ENCODE results near the gene CNTNAP2.
A peak's percentile ranks its signal among the peaks of the same experiment; 100 is the strongest.

CNTNAP2 gene

DNA sequence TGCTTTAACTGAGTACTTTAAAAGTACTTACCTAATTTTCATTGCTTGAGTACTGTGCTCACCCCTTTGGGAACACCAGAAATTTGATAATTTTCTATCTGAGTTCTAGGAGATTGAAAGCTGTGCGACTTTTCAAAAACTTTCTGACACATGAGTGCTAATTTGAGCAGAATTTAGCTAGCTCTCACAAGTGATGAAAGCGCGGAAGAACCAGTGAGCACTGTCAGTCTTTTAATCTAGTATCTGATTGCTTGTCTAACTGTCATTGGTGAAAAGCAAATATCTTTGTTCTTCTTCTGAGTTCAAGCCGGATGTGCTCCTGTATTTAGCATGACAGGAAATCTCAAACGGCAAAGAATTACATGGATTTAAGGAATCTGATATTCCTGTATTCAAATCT, 899.4 kb downstream of the CNTNAP2 start:
- no peak for DNase-seq (ENCODE audit: low spot score)

DNA sequence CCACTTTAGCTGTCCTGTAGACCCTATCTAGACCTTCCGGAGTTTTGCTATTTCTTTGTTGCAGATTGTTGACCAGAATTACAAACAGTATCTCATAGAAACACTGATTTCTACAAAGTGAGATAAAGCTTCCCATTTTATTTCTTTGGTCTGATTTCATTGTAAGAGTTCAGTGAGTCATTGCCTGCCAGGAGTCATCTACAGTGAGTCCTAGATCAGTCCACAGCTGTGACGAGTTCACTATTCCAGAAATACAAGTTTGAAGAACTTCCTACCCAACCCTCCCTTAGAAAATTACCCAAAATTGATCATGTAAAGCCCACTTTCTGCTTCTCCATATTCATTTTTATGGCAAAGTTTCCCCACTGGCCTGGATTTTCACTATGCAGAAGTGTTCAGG, 905.5 kb downstream of the CNTNAP2 start:
- DNase-seq (ENCODE audit: low spot score): peak; percentile 6

DNA sequence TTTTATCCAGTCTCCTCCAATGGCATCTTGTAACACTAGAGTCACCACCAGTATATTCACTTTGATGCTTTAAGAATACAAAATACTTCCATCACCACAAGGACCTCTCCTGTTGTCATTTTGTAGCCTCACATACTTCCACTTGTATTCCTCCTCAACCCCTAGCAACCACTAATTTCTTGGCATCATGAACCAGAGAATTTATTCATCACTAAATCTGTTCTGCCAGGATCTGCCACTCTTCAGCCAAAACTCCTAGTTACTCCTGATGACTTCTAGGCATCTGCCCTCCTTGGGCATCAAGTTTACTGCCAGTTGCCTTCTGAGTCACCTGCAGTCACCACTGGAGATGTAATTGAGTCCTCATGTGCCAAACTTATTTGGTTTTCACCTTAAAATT, 906.8 kb downstream of the CNTNAP2 start:
- no peak for DNase-seq (ENCODE audit: low spot score)

DNA sequence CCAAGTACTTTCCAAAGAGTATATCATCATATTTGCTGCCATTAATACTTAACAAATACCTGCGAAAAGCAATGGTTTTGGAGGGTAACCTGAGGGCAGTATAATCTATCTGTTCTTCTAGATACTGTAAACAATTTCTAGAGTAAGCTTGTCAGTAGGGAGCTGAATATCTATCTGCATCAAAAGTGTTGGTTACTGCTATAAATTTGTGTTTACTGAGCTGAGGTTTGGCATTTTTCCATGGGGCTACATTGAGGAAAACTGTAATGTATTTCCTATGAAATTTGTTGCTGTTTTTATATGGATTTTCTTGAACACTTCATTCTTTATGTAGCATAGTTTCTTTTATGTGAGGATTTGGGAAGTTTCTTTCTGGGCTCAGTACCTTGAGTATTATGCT, 913.4 kb downstream of the CNTNAP2 start:
- DNase-seq (ENCODE audit: low spot score): no peak

DNA sequence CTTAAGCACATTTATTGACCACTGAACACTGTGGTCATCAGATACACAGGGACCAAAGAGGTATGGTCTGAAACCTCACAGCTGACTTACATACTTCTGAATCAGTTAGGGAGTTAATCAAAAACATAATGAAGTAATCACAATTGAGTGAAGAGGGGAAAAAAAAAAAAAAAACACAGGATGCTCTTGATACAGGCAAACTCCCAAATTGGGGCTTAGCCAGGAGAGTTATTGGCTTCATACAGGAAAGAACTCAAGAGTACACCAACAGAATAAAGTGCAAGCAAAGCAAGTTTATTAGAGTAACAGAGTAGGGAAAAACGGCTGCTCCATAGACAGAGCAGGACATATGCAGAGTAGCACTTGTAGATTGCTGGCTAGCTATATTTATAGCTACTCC, 917.0 kb downstream of the CNTNAP2 start:
- no peak for DNase-seq (ENCODE audit: low spot score)

DNA sequence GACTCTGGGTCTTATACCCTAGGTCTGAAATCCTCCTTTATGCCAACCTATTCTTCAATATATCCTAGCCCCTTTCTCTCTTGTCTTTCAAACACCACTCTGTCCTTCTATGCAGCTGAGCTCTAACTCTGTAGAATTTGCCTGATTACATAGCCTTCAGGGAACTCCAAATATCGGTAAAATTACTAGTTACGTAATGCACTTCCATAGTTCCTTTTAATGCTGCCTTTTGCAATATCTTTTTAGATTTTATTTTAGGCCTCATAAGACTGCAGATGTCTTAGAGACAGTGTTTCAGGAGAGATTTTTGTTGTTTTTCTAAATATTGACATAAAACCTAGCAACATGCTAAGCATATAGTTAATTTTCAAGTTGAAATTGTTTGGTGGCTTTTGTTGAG, 924.8 kb downstream of the CNTNAP2 start:
- no peak for DNase-seq (ENCODE audit: low spot score)

DNA sequence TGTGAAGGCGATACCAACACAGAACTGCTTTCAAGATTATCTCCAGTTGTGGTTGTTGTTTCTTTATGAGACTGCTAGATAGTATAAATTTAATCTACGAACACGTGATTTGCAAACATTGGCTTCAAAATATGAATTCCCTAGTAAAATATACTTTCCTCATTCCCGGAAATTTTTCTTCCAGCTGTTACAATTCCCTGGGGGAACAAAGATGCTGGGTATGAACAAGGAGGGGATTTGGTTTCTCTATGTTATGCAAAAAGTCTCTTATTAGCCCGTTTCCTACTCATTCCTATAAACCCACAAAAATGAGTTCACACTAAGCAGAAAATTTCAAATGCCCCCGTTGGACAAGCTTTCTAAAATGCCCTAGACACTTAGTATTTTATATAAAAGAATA, 928.3 kb downstream of the CNTNAP2 start:
- no peak for DNase-seq (ENCODE audit: low spot score)

DNA sequence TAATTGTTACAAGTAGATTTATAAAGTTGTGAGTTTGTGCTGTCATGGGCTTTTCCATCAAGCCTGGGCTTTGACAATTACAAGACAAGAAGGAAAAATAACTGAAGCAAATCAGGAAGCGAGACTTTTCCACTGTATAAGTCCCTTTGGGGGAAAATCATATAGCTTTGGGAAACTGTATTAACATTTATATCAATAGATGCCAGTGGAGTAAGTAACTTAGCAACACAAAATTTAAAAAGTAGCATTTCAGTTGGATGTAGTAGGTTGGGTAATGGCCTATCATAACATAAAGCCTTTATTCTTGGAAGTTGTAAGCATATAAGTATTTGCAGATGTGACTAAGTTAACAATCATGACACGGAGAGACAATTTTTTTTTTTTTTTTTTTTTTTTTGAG, 931.1 kb downstream of the CNTNAP2 start:
- no peak for DNase-seq (ENCODE audit: low spot score)

DNA sequence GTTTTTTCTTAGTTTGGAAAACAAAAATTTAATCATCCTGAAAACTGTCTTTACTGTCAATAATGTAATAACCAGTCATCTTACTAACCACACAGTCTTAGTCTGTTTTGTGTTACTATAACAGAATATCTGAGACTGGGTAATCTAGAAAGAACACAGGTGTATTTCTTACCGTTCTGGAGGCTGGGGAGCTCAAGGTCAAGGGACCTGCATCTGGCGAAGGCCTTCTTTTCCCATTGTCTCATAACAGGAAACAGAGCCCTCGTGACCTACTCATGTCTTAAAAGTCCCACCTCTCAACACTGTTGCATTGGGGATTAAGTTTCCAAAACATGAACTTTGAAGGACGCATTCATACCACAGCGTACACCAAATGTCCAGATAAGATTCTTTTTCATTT, 932.3 kb downstream of the CNTNAP2 start:
- no peak for DNase-seq (ENCODE audit: low spot score)

DNA sequence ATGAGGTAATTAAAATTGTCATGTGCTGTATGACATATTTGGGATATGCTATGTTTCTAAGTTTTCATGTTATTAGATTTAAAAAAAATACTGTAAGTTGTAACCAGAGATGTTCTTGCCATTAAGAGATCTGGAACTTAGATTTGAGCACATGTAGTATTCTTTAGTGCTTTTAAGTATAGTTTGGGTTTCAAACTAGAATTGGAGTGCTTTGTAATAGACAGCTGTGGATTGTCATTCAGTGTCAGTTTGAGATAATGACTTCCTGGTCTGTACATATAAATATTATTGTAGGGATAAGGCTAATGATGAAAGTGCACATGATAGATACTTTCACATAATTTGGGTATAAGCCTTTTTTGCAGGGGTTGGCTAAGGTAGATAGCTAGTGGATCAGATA, 936.2 kb downstream of the CNTNAP2 start:
- no peak for DNase-seq (ENCODE audit: low spot score)

DNA sequence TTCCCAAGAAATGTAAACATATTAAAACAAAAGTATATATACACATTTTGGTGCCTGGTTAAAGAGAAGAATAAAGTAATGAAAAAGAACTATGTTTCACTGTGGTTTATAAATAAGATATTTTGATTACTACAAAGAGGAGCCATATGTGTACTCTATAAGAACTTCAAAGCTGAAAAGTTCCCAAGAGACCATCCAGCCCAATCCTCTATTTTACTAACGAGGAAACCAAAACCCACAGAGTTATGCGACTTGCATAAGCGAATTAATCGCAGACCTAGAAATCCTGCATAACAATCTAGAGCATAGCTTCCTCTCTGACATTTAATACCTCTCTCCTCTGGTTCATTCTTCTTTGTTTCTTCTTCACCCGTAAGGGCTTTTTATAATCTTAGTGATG, 937.1 kb downstream of the CNTNAP2 start:
- DNase-seq (ENCODE audit: low spot score): no peak

DNA sequence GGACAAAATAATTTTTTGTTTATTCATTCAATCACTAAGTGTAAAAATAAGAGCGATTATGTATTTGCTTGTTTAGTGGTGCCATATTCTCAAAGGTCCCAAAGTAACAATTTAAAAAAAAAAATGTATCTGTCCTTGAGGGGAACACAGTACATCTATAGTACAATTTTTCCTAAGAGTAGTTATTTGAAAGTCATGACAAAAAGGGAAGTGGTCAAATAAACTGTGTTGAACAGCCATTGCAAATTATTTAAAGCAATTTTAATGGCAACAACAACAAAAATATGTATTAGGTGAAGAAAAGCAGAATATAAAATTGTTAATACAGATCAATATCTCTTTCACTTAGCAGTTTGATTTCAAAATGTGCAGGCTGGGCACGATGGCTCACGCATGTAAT, 943.5 kb downstream of the CNTNAP2 start:
- DNase-seq (ENCODE audit: low spot score): no peak

DNA sequence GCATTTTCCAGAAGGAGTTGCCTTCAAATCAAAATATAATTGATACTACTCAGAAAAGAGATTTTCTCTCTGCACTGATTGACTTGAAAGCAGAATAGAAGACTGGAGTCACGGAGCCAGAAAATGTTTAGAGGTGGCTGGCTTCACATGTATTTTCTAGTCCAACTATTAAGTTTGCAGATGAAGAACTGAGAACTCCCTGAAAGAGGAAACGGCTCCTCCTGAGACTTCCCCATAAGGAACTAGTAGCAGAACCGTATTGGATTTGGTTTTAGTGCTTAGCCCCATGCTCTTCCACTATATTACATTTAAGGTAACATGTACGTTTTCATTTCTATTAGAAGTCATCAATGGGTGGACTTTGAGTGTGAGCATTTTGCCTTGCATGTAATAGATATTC, 946.3 kb downstream of the CNTNAP2 start:
- no peak for DNase-seq (ENCODE audit: low spot score)

DNA sequence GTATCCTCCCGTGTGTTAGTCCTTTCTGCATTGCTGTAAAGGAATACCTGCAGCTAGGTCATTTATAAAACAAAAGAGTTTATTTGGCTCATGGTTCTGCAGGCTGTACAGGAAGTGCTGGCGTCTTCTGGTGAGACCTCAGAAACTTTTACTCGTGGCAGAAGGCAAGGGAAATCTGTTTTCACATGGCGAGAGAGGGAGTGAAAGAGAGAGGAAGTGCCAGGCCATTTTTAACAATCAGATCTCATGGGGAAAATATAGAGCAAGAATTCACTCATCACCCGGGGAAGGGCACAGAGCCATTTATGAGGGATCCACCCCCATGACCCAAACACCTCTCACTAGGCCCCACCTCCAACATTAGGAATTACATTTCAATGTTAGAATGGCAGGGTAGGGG, 952.2 kb downstream of the CNTNAP2 start:
- no peak for DNase-seq (ENCODE audit: low spot score)

DNA sequence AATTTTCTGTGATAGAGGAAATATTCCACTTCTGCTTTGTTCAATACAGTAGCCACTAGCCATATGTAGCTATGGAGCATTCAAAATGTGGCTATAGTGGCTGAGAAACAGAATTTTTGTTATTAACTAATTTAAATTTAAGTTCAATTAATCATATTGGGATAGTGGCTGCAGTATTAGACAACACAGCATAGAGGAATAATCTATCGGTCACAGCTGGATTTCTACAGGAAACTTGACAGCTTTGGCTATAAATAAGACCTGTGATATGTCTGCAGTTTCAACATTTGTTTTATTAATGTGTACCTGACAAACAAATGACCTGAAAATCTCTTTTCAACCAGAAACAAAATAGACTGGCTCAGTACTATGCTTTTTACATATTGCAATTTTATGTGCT, 953.2 kb downstream of the CNTNAP2 start:
- no peak for DNase-seq (ENCODE audit: low spot score)

DNA sequence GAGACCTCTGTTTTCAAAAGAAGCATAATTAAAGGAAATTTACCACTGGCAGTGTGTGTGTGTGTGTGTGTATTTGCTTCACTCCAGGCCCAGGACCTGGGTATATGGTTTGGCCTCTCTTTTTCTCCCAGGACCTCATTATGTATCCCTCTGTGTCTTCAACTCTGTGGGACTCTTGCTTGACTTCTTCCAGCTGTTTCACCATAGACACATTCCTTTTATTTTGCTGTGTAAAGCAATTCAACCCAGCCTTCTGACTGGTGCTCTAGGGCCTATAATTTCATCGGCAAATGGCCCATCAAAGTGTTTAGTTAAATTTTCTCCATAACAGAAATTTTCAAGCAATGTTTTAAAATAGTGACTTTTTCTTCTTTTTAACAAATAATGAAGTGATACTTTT, 954.3 kb downstream of the CNTNAP2 start:
- DNase-seq (ENCODE audit: low spot score): no peak

DNA sequence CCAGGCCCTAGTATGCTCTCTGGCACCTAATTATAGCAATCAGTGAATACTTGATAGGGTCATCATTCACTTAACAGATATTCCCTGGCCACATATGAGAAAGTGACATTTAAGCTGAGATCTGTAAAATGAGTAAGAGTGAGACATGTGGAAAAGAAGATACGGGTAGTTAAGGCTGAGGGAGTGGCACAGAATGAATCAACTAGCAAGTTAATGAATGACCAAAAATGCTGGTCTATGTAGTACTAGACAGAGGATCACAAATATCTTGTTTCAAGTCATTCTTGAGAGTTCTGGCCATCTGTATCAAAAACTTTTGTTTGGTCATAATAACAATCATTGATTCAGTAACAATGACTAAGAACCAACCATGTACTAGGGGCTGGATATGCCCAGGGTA, 954.9 kb downstream of the CNTNAP2 start:
- DNase-seq (ENCODE audit: low spot score): no peak

DNA sequence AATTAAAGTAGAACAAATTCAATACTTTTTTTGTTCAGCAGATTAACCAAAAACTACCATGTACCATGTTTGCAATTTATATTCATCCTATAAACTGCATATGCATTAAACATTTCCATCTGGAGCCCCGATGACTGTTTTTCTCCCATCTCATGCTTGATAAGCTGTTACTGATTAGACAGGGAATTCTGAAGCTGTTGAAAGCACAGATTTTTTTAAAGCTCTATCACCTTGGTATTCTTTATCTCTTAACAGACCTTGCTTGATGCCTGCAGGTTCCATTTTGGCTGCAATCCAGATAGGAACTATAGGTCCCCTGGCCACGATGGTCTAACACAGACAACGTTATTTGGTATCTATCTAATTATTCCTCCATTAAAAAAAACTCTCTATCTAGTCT, 961.7 kb downstream of the CNTNAP2 start:
- DNase-seq (ENCODE audit: low spot score): no peak

DNA sequence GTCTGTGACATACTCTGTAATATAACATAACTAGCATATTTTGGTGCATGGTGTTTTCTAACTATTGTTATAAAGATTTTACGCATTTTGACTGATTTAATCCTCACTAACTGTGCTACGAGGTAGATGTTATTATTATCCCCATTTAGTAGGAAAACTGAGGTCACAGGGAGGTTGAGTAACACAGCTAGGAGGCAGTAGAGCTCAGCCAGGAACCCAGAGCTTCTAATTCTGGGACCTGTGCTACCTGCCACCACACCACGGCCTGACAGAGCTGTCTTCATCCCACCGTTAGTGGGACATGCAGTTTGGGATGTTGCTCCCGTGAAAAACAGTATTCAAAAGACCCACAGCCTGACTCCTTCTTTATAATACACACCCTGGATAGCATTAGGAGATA, 962.5 kb downstream of the CNTNAP2 start:
- no peak for DNase-seq (ENCODE audit: low spot score)

DNA sequence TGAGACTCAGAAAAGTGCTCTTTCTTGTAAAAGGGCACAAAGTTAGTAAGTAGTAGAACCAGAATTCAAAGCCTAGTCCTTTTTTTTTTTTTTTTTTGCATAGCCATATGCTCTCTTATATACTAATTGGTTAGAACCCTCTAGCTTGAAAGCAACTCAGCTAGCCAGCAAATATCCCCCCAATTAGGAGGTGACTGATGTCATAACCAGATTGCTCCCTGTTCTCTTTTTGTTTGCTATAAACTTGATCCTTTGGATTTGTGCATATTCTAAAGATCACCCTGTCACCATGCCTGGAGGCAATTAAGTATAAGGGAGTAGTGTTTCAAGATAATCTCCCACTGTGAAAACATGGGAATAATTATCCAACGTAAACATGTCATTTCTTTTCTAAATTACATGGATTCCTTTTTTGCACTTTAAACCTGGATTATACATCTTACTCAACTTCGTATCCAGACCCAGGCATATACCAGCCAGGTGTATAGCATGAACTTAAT, 963.4 kb downstream of the CNTNAP2 start:
- no peak for DNase-seq (ENCODE audit: low spot score)

DNA sequence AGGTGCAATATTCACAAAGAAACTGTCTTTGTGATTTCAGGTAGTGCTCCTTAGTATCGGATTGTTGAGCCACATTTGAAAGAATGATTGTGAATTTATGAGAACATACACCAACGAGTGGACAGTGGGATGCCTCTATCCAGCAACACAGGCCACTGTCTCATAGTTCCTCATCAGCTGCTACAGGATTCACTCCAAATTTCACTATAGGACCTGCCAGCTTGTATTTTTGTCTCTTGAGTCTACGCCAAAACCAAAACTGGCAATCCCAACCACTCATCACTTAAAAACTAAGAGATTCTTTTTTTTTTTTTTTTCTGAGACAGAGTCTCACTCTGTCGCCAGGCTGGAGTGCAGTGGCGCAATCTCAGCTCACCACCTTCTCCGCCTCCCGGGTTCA, 964.5 kb downstream of the CNTNAP2 start:
- DNase-seq (ENCODE audit: low spot score): no peak

DNA sequence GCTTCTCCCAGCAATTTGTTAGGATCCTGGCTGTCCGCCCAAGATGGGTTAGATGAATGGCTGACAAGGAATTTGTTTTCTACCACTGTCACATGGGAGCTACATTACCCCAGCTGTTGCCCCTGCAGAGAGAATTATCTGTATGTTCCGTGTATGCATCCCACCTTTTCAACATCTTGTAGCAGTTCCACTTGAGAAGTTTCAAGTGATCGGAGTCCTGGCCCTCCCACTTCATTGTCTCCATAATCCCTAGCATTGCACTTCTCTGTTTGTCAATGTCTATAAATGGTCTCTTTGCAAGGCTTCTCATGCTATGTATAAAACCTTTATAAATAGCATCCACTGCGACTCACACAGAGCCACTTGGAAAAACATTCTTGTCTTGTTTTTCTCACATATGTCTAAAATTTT, 972.5 kb downstream of the CNTNAP2 start:
- no peak for DNase-seq (ENCODE audit: low spot score)

DNA sequence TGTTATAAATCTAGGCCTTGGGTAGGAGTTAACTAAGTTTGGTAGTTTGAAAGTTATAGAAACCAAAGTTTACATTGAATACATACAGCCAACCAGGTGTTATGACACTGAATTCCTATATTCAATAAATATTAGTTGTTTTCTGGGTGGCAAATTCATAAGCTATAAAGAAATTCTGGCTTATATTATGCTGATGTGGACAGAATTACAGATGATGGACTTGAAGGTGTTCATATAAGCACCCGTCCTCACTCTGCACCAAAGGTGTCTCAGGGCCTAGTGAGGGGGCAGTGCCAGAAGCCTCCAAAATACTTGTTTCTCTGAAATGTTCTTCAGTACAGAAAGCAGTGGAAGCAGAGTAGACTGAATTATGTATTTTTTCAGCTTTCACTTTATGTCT, 973.0 kb downstream of the CNTNAP2 start:
- DNase-seq (ENCODE audit: low spot score): no peak

DNA sequence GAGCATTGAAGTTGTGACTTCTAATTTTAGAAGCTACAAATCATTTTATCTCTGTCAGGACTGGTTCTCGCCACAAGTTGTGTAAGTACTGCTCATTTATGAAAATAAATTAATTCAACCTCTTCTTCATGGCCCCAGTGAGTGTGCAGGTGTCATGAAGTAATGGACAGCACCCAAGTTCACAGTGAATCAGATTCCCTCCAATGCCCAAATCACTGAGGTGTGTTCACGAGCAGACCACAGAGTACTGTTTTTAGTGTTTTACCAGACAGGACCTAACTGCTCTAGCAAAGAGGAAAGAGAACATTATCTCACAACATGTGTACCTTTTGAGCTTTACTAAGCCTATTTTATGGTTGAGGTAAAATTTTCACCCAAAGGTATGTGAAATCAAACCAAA, 980.0 kb downstream of the CNTNAP2 start:
- no peak for DNase-seq (ENCODE audit: low spot score)

DNA sequence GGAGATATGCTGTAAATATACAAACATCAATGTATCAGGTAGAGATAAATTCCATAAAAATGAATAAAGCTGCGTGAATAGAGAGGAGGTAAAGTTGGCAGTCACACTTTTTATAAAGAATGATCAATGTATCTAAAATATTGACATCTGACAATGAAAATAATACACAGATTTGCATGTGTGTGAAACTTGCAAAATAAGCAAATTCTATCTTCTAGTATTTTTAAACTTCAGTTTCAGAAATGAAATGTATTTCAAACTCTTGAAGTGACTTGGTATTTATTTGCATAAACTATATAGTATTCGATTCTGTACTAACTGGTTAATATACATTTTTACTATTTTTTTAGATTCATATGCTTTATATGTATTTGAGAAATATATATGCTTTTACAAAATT, 986.6 kb downstream of the CNTNAP2 start:
- DNase-seq (ENCODE audit: low spot score): no peak

All from AG20443 (cell line).